NCI-H1930 (cell line): ENCODE results near the gene LPP.

Experiments used
- DNase-seq, 2 experiments: peaks; one replicate each; lab custom pipeline; 2025; lab: John Stamatoyannopoulos, UW

LPP gene

DNA sequence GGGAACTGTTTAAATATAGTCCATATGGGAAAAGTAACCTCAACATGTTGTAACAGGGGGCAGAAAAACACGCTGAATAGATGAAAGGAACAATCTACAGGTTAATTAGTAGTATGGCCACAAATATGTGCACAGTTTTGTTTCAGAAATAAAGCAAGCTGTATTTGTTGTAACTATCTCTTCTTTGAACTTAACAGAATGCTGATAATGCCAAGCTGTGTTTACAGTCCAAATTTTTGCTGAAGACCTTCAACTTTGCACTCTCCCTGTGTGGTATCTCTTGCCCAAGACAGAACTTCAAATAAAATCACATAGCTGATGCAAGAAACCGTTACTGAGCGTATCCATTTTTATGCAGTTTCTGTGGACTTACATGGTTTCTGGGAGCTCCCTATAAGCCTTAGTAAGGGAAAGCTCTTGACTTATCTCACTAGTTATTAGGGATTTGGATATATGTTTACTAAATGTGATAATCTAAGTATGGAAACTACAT is 592.4 kb downstream of the LPP start:
- no peak for DNase-seq

DNA sequence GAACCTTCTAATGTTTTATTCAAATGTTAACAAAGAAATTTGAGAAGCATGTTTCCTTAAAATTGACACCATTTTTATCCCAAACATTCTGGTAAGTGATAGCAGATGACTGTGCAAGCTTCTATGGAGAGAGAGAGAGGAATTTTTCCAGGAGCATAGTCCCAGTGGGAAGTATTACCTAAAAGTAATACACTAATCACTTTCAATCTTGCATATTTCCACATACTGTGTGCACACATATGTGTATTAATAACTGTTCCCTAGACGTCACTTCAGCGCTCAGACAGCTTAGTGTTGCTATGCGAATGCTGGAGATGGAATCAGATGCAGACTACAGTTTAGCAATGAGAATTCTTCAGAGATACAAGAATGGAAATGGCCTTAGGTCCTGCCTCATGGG is 593.5 kb downstream of the LPP start:
- DNase-seq: no peak

DNA sequence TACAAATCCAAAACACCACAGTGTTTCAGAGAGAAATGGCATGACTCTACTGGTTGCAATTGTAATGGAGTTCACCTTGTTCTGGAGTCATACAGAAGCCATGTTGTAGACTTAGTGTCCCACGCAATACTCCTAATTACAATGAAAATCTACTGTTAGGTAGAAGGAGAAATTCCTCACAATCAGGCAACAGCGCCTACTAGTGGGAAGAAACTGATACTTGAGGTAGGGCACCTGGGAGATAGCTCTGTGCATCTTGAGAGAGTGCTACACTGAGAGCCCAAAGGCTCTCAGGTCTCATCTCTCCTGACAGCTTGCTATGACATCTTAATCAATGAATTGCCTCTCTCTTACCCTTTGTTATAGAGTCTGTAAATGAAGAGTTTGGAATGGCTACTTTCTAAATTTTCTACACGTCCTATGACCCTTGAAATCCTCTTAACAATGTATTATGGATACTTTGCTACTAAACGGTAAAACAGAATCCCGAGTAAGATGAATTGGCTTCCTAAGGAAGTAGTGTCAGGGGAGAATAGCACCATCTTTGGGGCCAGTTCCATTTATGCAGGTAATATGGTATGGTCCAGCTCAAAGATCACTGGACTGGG is 595.2 kb downstream of the LPP start:
- DNase-seq: no peak

DNA sequence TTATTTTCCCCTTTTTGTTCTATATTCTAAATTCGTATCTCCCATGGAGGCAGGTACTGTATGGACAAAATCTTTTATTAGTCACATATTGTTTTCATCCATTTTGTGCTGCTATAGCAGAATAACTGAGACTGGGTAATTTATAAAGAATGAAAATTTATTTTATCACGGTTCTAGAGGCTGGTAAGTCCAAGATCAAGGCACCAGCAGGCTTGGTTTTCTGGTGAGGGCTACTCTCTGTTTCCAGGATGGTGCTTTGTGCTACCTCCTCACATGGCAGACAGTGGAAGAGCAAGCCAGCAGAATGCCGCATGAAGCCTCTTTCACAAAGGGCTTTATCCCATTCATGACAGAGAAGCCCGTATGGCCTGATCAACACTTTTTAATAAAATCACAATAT is 595.9 kb downstream of the LPP start:
- no peak for DNase-seq

DNA sequence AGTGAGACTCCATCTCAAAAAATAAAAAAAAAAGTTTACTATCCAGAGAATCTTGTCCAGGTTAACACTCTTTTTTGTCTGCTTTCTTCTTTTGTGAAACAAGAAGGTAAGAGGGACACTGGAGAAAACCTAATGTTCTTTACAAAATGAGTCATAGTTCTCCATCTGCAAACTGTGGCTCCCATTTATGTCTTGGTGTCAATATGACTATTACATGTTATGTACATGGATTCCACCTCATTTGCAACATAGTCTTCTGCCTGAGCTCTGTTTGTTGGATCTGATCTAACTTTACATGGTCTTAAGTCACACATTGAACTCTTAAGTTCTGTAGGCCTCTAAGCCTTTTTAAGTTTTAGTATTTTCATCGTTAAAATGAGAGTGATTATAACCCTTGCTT is 596.7 kb downstream of the LPP start:
- no peak for DNase-seq

DNA sequence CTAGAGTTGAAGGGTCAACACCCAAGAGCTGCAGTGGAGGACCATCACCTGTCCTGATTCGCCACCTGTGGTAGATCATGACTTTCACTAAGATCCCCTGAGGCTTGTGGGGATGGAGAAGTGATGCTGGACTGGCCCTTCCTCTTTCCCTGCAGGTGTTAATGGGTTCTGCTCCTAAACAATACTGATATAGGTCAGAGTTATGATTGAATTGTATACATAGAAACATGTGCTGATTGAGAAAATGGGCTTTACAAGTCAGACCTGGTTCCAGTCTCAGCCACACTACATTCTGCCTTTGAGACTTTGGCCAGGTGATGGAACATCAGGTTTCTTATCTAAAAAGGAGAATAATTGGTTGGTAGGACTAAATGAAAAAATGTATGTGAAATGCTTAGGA is 598.9 kb downstream of the LPP start:
- DNase-seq: no peak

DNA sequence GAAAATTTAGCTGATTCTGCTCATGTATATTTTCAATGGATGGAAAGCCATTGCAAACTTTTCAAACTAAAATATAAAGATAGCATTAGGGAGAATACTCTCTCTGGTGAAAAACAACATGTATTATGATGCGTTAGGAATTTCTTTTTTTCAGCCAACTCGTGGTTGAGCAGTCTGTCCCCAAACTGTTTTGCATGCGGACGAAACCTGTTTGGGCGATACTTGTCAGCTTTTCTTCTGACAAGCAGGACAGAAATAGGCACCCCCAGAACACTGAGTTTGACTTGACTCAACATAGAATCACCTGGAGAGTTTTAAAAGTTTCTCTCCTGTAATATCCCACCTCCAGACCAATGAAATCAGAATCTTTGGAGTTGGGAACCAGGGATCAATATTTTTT is 600.3 kb downstream of the LPP start:
- no peak for DNase-seq

DNA sequence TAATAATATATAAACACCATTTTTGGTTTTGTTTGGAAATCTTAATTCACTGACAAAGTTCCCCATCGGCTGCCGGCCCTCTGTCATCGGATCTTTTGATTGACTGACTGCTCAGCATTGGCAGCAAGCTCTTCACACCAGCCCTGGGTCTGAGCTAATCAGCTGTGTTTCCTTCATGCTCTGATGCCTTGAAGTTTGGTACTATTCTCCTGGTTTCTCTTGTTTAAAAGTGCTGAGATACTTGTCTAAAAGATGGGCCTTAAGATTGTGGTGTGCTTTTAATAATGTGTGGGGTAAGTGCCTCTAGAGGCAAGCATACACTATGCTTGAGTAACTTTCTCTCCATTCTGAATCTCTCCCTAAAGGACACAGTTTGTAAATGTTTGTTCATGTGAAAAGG is 602.3 kb downstream of the LPP start:
- no peak for DNase-seq

DNA sequence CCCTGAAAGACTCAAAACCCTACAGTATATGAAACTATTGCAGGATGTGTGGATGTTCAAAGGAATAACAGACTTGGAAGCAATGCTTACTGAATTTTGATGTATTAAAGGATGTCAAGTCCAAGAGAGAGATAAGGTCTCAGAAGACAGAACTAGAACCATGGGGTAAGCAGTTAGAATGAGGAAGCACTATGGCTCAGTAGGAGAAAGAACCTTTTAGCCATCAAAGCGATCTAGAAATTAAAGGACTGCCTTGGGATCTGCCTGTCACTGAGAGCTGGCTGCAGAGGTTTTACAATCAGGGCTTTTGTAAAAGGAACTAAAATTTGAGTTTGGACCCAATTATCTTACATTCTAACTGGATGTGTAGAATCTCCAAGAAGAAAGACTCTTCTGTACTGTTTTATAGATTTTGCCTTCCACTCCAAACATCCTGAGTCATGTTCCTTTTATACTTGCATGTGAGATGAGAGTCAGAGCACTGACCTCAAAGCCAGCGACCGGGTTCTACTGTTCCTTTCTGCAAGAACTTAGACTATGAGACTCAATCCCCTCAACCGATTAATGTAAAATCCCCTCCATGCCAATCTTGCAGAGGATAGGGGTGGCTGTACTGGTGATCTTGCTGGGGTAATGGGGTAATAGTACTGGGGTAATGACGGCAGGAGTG is 605.5 kb downstream of the LPP start:
- no peak for DNase-seq

DNA sequence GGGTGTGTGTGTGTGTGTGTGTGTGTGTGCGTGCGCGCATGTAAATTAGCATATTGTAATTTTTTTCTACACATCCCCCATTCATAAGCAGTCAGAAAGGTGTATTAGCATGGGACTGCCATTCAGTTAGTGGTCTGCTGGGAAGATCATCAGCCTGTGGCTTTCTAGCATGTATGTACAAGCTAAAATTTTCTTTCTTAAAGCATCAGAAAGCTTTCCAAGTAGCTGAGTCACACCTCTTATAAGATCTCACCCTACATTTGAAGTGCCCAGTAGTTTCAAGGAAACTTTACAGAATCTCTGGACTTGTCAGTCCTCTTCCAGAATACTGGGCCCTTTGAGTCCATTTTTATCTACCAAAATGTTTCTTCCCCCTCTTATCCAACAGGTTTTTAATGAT is 606.5 kb downstream of the LPP start:
- DNase-seq: no peak

DNA sequence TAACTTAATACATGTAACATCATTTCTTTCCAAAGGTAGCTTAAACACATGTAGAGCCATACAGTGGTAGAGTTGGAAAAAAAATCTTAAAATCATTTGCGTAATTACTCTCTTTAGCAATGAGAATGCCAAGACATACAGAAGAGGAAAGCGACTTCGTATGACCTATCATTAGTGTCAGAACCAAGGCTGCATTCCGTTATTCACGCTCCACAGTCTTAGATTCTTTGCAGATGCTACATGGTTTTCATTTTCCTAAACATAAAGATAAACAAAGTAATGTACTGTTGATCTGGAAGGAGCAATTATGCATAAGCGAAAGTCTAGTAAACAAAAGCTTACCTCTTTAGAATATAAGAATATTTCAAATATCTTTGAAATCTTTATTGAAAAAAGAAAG is 607.5 kb downstream of the LPP start:
- no peak for DNase-seq

DNA sequence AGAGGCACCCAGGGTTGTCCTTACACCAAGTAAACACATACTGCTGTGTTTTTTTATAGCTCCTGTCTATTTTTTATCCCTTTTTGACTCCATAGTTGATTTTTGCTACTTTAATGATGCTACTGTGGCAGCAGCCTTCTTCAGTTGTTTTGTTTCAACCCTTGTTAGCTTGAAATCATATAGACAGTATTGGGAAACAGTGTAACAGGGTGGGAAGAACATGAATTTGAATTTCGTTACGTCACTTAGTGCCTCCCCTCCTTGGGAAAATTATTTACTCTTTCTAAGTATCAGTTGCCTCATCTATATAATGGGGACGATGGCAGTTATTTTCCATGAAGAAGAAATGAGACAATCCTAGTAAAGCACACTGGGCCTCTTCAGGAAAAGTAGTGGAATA is 608.0 kb downstream of the LPP start:
- no peak for DNase-seq

DNA sequence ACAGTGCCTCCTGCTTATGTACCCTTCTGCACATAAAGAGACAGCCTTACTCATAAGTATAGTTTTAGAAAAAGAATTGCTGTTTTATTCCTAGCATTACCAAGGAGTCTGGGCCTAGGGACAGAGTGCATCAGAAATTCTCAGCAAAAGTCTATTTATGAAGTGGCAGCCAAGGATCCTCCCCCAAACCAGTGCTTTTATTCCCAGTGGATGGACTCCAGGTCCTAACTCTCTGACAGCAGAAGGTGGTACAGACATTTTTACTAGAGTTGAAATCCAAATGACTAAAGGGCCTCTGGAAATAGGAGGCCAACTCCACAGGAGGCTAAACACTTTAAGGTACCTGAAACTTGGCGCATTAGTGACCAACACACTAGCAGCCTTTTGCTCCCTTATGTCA is 610.7 kb downstream of the LPP start:
- DNase-seq: no peak

DNA sequence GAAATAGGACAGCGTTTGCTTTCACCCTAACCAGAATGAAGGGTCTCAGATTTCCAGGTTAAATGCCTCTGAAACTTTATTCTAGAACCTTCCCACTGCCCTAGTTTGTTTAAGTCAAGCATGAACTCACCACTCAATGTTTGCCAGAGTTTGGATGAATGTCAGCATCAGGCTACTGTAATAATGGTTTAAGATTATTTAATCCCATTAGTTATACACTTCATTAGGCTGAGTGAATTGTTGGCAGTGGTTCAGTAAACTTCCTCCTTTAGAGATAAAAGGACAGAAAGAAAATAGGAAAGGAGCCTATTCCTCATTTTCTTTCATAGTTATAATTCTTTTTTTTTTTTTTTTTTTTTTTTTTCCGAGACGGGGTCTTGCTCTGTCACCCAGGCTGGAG is 615.9 kb downstream of the LPP start:
- DNase-seq: no peak

DNA sequence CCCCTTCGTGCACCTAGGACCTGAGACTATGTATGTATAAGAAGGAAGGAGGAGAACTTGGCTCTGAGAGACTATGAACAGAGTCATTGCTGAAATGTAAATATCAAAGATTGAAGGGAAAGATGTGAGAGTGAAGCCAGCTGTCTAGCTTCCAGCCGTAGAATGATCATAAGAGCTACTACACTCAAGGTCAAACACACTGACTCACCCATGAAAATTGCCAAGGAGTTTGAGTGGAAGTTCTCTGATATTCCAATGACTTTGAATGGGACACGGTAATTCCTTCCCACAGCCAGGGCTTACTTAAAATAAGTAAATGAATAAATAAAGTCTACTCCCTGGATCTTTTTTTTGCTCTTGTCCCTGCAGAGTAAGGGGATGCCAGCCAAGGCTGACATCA is 618.9 kb downstream of the LPP start:
- DNase-seq: no peak

DNA sequence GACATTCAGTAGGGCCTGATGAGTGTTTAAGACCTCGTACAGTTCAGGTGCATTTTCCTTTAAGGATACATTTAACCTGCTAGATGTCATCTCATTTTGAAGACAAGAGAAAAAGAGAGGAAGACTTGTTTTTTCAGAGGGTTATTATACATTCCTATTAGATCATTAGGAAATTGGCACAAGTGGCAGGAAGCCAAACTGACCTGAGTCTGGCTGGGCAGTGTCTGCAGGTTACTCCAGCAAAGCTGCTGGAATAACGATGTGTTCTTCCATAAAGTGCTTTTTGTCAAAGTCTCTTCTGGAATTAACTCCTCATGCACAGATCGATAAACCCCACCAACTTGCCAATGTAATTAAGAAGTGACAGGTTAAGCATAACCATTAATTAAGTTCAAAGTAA is 621.5 kb downstream of the LPP start:
- DNase-seq: no peak

DNA sequence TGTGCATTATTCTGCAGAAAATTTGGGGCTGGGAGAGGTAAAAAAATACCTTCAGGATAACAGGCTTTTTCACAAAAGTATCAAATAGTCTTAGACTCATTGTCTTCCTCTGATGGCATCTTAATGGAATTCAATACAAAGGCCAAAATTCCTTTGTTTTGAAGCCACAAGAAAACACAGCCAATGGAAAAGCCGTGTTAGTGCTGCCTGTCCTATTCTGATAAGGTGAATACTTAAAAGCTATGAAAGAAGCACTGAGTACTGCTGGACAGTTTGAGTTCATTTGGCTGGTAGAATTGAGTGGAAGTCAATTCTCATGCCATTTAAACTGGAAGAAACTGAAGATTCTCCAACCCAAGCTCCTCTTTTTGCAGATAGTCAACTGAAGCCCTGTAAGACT is 622.5 kb downstream of the LPP start:
- no peak for DNase-seq

DNA sequence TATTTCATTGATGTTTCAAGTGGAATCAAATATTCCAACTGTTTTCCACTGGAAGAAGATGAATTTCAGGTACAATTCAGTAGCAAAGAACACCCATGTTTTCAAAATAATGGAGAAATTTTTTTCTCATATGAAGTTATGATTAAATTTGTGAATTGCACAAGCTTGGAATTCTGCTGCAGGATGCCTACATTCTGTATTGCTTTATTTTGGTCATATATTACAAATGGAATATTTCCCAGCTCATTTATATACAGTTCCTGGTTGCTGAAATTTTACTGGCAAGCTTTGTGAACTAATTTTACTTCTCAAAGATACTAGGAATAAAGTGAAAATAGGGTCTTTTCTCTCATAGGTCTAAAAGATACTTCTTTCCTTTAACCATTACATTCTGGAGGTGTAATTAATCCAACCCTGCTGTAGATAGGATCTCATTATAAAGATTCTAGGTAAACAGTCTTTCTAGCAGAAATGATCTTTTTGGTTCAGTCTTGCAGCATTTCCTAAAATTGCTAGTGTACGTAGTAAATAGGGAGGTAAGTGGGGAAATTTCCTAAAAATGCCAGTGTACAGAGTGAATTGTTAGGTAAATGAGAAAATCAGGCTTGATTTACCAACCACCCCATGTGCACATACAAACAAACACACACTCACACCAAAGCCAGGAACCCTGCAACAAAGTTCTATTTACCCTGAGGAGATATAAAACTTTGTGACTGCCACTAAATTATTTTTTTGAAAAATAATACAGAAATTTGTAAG is 624.3 kb downstream of the LPP start:
- DNase-seq: no peak

DNA sequence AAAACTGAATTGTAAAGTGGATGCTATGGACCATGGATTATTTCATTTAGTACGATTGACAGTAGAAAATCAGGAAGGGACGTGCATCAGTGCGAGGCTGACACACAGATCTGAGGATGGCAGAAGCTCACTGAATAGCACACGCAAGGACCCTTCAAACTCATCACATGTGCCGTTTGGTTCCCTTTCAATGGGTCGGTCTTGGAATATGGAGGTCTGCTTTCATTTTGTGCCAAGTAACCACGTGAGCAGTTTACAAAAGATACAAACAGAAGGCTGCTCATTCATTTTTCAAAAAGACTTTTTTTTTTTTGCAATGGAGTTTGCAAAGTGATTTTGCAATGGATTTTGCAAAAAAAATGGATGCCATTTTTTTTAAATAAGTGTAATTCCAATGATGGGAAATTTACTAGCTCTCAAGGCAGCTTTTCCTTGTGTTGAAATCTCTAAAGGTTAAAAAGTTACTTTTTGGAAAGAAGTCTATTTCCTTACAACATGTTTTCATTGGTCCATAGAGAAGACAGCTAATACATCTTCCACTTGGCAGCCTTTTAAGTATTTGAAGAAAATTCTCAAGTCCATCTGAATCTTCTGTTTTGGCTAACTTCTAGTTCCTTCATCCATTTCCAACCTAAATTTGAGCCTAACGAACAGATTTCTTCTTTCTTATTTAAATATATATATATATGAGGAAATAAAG is 625.5 kb downstream of the LPP start:
- no peak for DNase-seq

DNA sequence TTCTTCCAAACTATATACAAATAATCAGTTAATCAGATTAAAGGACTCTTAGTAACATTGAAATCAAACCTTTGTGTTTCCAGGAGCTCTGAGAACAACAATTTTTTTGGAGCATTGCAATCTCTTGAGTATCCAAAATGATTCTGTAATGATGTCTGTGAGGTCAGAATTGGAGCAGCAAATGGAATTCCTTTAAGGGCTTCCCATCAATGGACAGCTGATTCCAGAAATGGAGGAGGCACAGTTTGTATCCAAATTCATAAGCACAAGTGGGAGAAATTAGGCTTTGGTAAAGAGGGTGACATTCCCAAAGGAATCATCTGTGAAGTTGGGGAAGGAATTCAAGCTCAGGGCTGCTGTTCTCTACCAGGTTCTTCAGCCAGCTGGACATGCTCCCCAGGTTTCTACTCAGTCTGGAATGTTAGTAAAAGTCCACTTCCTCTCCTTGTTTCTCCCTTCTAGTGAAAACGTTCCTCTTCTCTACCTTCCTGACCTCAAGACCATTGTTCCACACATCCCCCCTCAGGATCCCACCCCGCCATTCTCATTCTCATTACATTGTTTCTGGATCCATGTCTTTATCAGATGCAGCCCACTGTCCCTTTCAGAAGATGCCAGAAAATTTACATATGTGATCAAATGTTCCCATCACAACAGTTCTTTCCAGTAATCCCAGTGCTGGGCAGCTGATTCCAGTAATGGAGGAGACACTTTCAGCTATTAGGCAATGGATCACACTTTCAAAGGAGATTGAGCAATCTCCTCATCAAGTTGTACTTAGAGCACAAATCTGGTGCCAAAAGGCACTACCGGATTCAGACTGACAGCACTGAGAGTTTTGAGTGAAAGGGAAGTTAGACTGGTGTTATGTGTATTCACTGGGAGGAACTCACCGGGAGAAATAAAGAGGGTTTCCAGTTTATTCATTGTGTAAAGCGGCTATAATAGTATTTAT is 626.5 kb downstream of the LPP start:
- DNase-seq: no peak

DNA sequence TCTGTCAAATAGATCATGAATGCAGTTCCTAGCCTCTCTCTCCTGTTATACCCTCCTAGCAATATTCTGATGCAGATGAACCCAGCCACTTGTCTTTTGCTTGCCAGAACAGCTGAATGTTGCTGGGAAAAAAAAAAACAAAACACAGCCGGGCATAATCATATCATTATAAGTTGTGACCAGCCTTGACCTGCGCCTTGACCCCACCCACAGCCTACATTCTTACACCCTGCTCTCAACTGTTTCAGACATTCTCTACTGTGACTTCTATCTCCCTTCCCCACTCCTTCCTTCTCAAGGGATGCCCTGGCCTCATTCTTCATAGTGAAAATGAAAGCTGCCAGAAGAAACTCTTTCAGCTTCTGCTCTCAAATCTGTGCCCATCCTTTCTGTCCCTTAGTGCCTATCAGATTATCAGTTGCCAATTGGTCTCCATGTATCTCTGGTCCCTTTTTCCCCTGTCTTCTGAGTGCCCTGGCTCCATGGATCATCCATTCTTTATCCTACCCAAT is 628.7 kb downstream of the LPP start:
- DNase-seq: no peak
